HCT116 (cell line): ENCODE results near the gene UBE2F. TPM values are rescaled to one million over a fixed set of nuclear protein-coding genes. Genes with fewer than 3 reads are reported as not detected.

Source experiments
- ATAC-seq: fragments of 200-7000 bp; cut with Tn5 transposase; 2 replicates; pipeline ENCODE4 v1.9.1; 2020; ENCODE audit warnings: mild to moderate bottlenecking, moderate library complexity
- BruUV-seq: library from RNA; stranded (reverse); fragments of 400-500 nt; replicated peaks from 2 replicates; lab custom pipeline; 2021; lab: Mats Ljungman, UMichigan
- CTCF ChIA-PET: fragments of 300-600 bp; sonication (Branson Sonifier 250); formaldehyde crosslinking; loops from one replicate; lab custom pipeline; 2021; ENCODE audit warnings: antibody characterized with exemption; lab: Charles Lee
- POLR2A ChIA-PET: fragments of 300-600, 350-600 bp; sonication (Branson Sonifier 250); formaldehyde crosslinking; loops from one replicate; lab custom pipeline; 2021; ENCODE audit warnings: antibody characterized with exemption; lab: Charles Lee
- RAD21 ChIA-PET, 2 experiments: fragments of 300-600 bp; sonication (Branson Sonifier 250); formaldehyde crosslinking; loops; one replicate each; lab custom pipeline; 2023; ENCODE audit warnings: low total read pairs in 2 of 2; ENCODE audit not compliant: uncharacterized antibody in 2 of 2, unreplicated experiment in 2 of 2, low non-redundant PET in 1 of 2; lab: Charles Lee
- DNase-seq: peaks from one replicate; pipeline ENCODE4 v3.0.0-alpha.2; 2010; ENCODE audit warnings: low read depth, low spot score
- H2AFZ ChIP-seq: fragments of 200-600 bp; shearing (Covaris generic), sonication (generic); 2 replicates; pipeline ENCODE4 v1.6.1; 2017; ENCODE audit warnings: low read depth, mixed run types, mixed read lengths, antibody characterized with exemption, low read length; ENCODE audit not compliant: poor library complexity, severe bottlenecking
- H3K27ac ChIP-seq: 2 replicates; pipeline ENCODE4 v1.5.1; 2012; ENCODE audit warnings: low read depth, low read length
- H3K27me3 ChIP-seq: fragments of 200-600 bp; sonication (generic); 2 replicates; pipeline ENCODE4 v1.6.1; 2016; ENCODE audit warnings: mixed run types, low read length, mixed read lengths; ENCODE audit not compliant: insufficient read depth
- H3K36me3 ChIP-seq, 2 experiments: fragments of 200-500 bp in 1 of 2; fragments of 200-600 bp in 1 of 2; sonication (Bioruptor generic) in 1 of 2; sonication (generic) in 1 of 2; 2 replicates each; pipeline versions ENCODE4 v1.5.1 to v1.6.1; 2014 to 2016; ENCODE audit warnings: low read length in 2 of 2, inconsistent platforms in 1 of 2, mixed read lengths in 1 of 2, mixed run types in 1 of 2; ENCODE audit not compliant: insufficient read depth in 2 of 2, control insufficient read depth in 1 of 2
- H3K4me1 ChIP-seq, 2 experiments: fragments of 200-600 bp in 1 of 2; sonication (generic) in 1 of 2; 2 replicates each; pipeline versions ENCODE4 v1.5.1 to v1.6.1; 2012 to 2017; ENCODE audit warnings: low read length in 2 of 2, inconsistent platforms in 1 of 2, mild to moderate bottlenecking in 1 of 2, mixed read lengths in 1 of 2, mixed run types in 1 of 2, moderate library complexity in 1 of 2; ENCODE audit not compliant: insufficient read depth in 2 of 2, control insufficient read depth in 1 of 2
- H3K4me2 ChIP-seq: fragments of 200-600 bp; sonication (generic); 2 replicates; pipeline ENCODE4 v1.6.1; 2017; ENCODE audit warnings: mixed run types, low read length, mixed read lengths
- H3K4me3 ChIP-seq, 2 experiments: fragments of 200-600 bp in 1 of 2; sonication (generic) in 1 of 2; replicated peaks in 1 of 2; 2 replicates each; pipeline ENCODE4 v1.5.1; 2011 to 2016; ENCODE audit warnings: low read length in 2 of 2, control low read depth in 1 of 2, low read depth in 1 of 2, mild to moderate bottlenecking in 1 of 2, mixed read lengths in 1 of 2, mixed run types in 1 of 2
- H3K79me2 ChIP-seq: fragments of 200-600 bp; sonication (generic); 2 replicates; pipeline ENCODE4 v1.6.1; 2017; ENCODE audit warnings: mild to moderate bottlenecking, mixed run types, low read length, moderate library complexity, mixed read lengths; ENCODE audit not compliant: insufficient read depth
- H3K9ac ChIP-seq: fragments of 200-600 bp; sonication (generic); 2 replicates; pipeline ENCODE4 v1.6.1; 2016; ENCODE audit warnings: low read length, mixed read lengths
- H3K9me2 ChIP-seq: fragments of 200-600 bp; sonication (generic), shearing (Covaris generic); 2 replicates; pipeline ENCODE4 v1.6.1; 2017; ENCODE audit warnings: mixed run types, mild to moderate bottlenecking, moderate library complexity; ENCODE audit not compliant: insufficient read depth
- H3K9me3 ChIP-seq, 2 experiments: fragments of 200-500 bp in 1 of 2; fragments of 200-600 bp in 1 of 2; sonication (Bioruptor generic) in 1 of 2; sonication (generic) in 1 of 2; 2 replicates each; pipeline ENCODE4 v1.6.1; 2014 to 2017; ENCODE audit warnings: low read length in 2 of 2, mixed read lengths in 2 of 2, inconsistent platforms in 1 of 2, low read depth in 1 of 2, mild to moderate bottlenecking in 1 of 2, mixed run types in 1 of 2, moderate library complexity in 1 of 2; ENCODE audit not compliant: control insufficient read depth in 1 of 2, insufficient read depth in 1 of 2
- H4K20me1 ChIP-seq: fragments of 200-600 bp; sonication (generic), shearing (Covaris generic); 2 replicates; pipeline ENCODE4 v1.6.1; 2017; ENCODE audit warnings: mixed run types, mild to moderate bottlenecking, moderate library complexity; ENCODE audit not compliant: insufficient read depth
- ATF3 ChIP-seq: IDR thresholded peaks from 2 replicates; pipeline ENCODE4 v1.6.1; 2012
- CEBPB ChIP-seq: IDR thresholded peaks from 2 replicates; pipeline ENCODE4 v1.6.1; 2012; ENCODE audit warnings: low read depth
- CTCF ChIP-seq, 3 experiments: fragments of 200-600 bp in 1 of 3; sonication (generic) in 1 of 3; IDR thresholded peaks in 2 of 3; conservative IDR thresholded peaks in 1 of 3; 2 replicates each; pipeline ENCODE4 v1.5.1; 2012 to 2017; ENCODE audit warnings: low read depth in 2 of 3, low read length in 2 of 3, antibody characterized with exemption in 1 of 3, borderline replicate concordance in 1 of 3, control low read depth in 1 of 3, mild to moderate bottlenecking in 1 of 3, mixed read lengths in 1 of 3, mixed run types in 1 of 3, moderate library complexity in 1 of 3; ENCODE audit not compliant: insufficient read depth in 1 of 3
- EGR1 ChIP-seq: IDR thresholded peaks from 2 replicates; pipeline ENCODE4 v1.6.1; 2012; ENCODE audit warnings: low read depth
- EZH2phosphoT487 ChIP-seq: fragments of 200-600 bp; IDR thresholded peaks from 2 replicates; pipeline ENCODE4 v1.6.1; 2018; ENCODE audit warnings: antibody characterized with exemption, borderline replicate concordance
- FOSL1 ChIP-seq: IDR thresholded peaks from 2 replicates; pipeline ENCODE4 v1.6.1; 2012; ENCODE audit warnings: low read depth
- MAX ChIP-seq: IDR thresholded peaks from 2 replicates; pipeline ENCODE4 v1.6.1; 2012
- RAD21 ChIP-seq: IDR thresholded peaks from 2 replicates; pipeline ENCODE4 v1.6.1; 2012; ENCODE audit warnings: low read depth, mild to moderate bottlenecking
- SIN3A ChIP-seq: IDR thresholded peaks from 2 replicates; pipeline ENCODE4 v1.6.1; 2012; ENCODE audit warnings: low read depth
- ZFX ChIP-seq: fragments of 450-650 bp; IDR thresholded peaks from 2 replicates; pipeline ENCODE4 v1.6.1; 2017
- ZNF274 ChIP-seq: fragments of 200-500 bp; sonication (Bioruptor generic); IDR thresholded peaks from 2 replicates; pipeline ENCODE4 v1.6.1; 2014; ENCODE audit warnings: mild to moderate bottlenecking, low read depth, low read length, inconsistent platforms
- intact Hi-C: fragments of 100-400 bp; cut with micrococcal nuclease; formaldehyde crosslinking; loops from 2 replicates; pipeline ENCODE4 v1.10.0; 2022
- total RNA-seq: library from RNA; stranded (reverse); gene quantifications from one replicate; pipeline ENCODE4 v1.2.1, GENCODE V29; 2021; ENCODE audit not compliant: unreplicated experiment

Gene UBE2F
- total RNA-seq, 1 experiment from 2014 or later, result 32.8 TPM

GRCh38 chr2:237966250-237966564, 607 bp upstream of the UBE2F start:
- Histone ChIP-seq H3K9me2 (no peaks in the 10 kb centered on the region), H3K9me3 (peaks cover 0 to 14% of the 10 kb centered on the region in 2 experiments; a peak in 1 of 4 replicates), H3K4me1 (peaks cover 9 to 18% of the 10 kb centered on the region in 2 experiments), H3K27ac (peak overlapping the region; percentile 25; the same call in 1 of the 2 replicates), H3K4me3 (peak overlapping the region; percentile 45 to 59), H3K27me3 (no peaks in the 10 kb centered on the region), H3K4me2 (peak overlapping the region; percentile 83), H4K20me1 (no peaks in the 10 kb centered on the region)
- ChIA-PET CTCF (no interaction called here), RAD21 (no interaction called here)
- BruUV-seq, result no TSS peak
- intact Hi-C loops, result no loop called here
- no peak for ATAC-seq
- TF ChIP-seq CEBPB, result no peak
- no peak for TF ChIP-seq ZFX
- TF ChIP-seq SIN3A, result no peak
- TF ChIP-seq RAD21, result no peak
- TF ChIP-seq EZH2phosphoT487, result no peak
- no peak for TF ChIP-seq ATF3
- TF ChIP-seq FOSL1, result no peak
- TF ChIP-seq, all 23 proteins: peak for 0
- peak overlapping the region; percentile 61 for H2AFZ ChIP-seq
- H3K79me2 ChIP-seq, result peaks cover 39% of the 10 kb centered on the region
- H3K9ac ChIP-seq, result 0 out of 2 replicates have a peak overlapping the region, but pooled peaks have one; percentile 25
- POLR2A ChIA-PET, result no interaction called here
- DNase-seq, result no peak
- H3K36me3 ChIP-seq, result no peaks in the 10 kb centered on the region

- Histone ChIP-seq H3K9ac (peak overlapping the region; percentile 72), H3K36me3 (no peaks in the 10 kb centered on the region), H3K9me3 (peaks cover 0 to 1% of the 10 kb centered on the region in 2 experiments; a peak in 1 of 4 replicates), H3K4me3 (peak overlapping the region; percentile 81 to 94), H2AFZ (no peak overlapping the region), H3K4me1 (peaks cover 9 to 18% of the 10 kb centered on the region in 2 experiments), H3K79me2 (peaks cover 50% of the 10 kb centered on the region), H3K27ac (peak overlapping the region; percentile 62; the same call in 1 of the 2 replicates), H4K20me1 (no peaks in the 10 kb centered on the region), H3K9me2 (no peaks in the 10 kb centered on the region), H3K4me2 (peak overlapping the region; percentile 94), H3K27me3 (no peaks in the 10 kb centered on the region)
- intact Hi-C loops, result no loop called here
- CTCF ChIA-PET, result no interaction called here
- no peak for TF ChIP-seq CTCF (IDR thresholded peaks at IDR 0.05 in 2 of 3, conservative IDR thresholded peaks at IDR 0.05 in 1 of 3; ENCODE audit: borderline replicate concordance in 1 of 3, insufficient read depth in 1 of 3, low read depth in 2 of 3, low read length in 2 of 3)
- TF ChIP-seq ZNF274, result no peak
- peak; percentile 40 for TF ChIP-seq ZFX
- TF ChIP-seq MAX, result no peak
- no peak for TF ChIP-seq EGR1
- BruUV-seq, result no TSS peak
- POLR2A ChIA-PET, result no interaction called here
- no peak for DNase-seq
- RAD21 ChIA-PET, result no interaction called here
- ATAC-seq, result peak; percentile 12
These were observed 693 bp downstream of the UBE2F start for GRCh38 chr2:237967463-237967951.
